Measurements from ENCODE around the gene KLHDC2.
"Not testable (repeated sequence)": the region's sequence is repeated elsewhere in the genome, so short reads cannot be mapped to it uniquely, and the experiment has no call there.

The KLHDC2 gene

GRCh38 chr14:49774106-49774505 lies 6.2 kb downstream of the KLHDC2 start:
- no peak for DNase-seq (ENCODE audit: low read depth)
- H3K4me3 ChIP-seq (ENCODE audit: low read depth, low read length) = no peak overlapping the region

DNA sequence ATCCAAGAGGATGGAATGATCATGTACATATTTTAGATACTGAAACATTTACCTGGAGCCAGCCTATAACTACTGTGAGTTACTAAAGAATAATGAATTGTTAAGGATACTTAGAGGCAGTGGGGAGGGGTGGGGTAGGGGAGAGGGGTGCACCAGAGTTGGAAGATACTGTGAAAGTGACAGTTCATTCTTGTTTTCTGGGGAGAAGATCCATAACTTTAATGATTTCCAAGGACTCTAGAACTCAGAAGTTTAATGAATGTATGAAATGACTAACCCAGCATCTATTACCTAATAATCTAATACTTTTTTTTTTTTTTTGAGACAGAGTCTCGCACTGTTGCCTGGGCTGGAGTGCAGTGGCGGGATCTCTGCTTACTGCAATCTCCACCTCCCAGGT lies 10.5 kb downstream of the KLHDC2 start:
- H3K4me3 ChIP-seq (ENCODE audit: low read depth, low read length) = no peak overlapping the region
- DNase-seq (ENCODE audit: low read depth) = no peak

- not testable (repeated sequence) for H3K4me3 ChIP-seq (ENCODE audit: low read depth, low read length); DNase-seq (ENCODE audit: low read depth)
Observed at GRCh38 chr14:49781040-49781439, 13.1 kb downstream of the KLHDC2 start.

- no peak for DNase-seq (ENCODE audit: low read depth)
- no peak overlapping the region for H3K4me3 ChIP-seq (ENCODE audit: low read depth, low read length)
Observed at GRCh38 chr14:49783394-49784014, 15.6 kb downstream of the KLHDC2 start.

DNA sequence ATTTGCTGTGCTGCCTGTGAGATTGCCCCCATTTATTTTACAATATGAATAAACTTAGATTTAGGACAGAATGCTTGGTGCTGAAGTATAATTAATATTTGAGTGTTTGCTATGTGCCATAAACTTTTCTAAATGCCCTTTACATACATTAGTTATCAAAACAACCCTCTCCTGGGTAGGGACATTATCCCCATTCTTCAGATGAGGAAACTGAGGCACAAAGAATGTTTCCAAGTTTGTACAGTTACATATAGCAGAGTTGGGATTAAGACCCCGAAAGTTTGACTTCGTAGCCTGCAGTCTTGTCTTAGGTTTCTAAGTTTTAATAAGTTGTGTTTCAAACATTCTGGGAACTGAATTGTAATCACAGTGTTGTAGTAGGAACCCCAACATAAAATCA lies 18.4 kb downstream of the KLHDC2 start:
- DNase-seq (ENCODE audit: low read depth) = no peak
- no peak overlapping the region for H3K4me3 ChIP-seq (ENCODE audit: low read depth, low read length)

- DNase-seq (ENCODE audit: low read depth) = no peak
- no peak overlapping the region for H3K4me3 ChIP-seq (ENCODE audit: low read depth, low read length)
Observed at GRCh38 chr14:49792618-49793017, 24.7 kb downstream of the KLHDC2 start.

GRCh38 chr14:49796025-49796424 lies 28.1 kb downstream of the KLHDC2 start:
- H3K4me3 ChIP-seq (ENCODE audit: low read depth, low read length) = no peak overlapping the region
- no peak for DNase-seq (ENCODE audit: low read depth)

DNA sequence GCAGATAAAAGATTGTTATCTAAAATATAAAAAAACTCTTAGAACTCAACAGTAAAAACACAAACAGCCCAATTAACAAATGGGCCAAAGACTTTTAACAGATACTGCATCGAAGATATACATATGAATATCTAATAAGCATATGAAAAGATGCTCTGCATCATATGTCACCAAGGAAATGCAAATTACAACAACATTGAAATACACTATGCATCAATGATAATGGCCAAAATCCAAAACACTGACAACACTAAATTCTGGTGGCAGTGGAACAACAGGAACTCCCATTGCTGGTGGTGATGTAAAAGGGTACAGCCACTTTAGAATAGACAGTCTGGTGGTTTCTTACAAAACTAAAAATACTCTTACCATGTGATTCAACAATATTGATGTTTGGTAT lies 40.8 kb downstream of the KLHDC2 start:
- H3K4me3 ChIP-seq (ENCODE audit: low read depth, low read length) = no peak overlapping the region
- no peak for DNase-seq (ENCODE audit: low read depth)

DNA sequence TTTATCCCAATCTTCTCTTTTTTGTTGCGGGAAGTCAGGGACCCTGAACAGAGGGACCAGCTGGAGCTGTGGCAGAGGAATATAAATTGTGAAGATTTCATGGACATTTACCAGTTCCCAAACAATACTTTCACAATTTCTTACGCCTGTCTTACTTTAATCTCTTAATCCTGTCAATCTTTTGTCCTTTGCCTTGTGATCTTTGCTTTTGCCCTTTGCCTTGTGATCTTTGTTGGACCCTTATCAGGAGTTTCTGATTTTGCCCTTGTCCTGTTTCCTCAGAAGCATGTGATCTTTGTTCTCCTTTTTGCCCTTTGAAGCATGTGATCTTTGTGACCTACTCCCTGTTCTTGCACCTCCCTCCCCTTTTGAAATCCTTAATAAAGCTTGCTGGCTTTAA lies 48.2 kb downstream of the KLHDC2 start:
- not testable (repeated sequence) for DNase-seq (ENCODE audit: low read depth); H3K4me3 ChIP-seq (ENCODE audit: low read depth, low read length)

DNA sequence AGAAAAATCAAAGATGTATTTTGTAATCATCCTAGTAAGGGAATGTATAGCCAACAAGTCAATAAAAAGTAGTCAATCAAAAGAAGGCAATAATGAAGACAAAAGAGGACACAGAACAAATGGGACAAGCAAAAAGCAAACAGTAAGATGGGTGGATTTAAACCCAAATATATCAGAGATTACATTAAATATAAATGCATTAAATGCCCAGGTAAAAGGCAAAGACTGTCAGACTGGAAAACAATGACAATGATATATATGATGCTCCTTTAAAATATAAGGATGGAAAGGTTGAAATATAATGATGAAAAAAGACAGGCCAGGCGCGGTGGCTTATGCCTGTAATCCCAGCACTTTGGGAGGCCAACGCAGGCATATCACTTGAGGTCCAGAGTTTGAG lies 48.9 kb downstream of the KLHDC2 start:
- no peak for DNase-seq (ENCODE audit: low read depth)
- no peak overlapping the region for H3K4me3 ChIP-seq (ENCODE audit: low read depth, low read length)

DNA sequence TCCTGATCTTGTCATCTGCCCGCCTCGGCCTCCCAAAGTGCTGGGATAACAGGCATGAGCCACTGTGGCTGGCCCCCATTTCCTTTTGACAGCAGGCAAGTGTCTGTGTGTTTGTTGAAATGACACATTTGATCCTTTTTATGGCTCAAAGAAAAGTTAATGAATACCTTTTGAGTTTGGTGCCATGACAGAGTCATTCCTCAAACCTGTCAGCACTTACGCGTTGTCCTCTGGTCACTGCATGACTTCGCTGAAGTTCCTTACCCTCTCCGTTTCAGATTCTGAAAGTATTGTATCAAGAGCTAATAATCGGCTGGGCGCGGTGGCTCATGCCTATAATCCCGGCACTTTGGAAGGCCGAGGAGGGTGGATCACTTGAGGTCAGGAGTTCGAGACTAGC lies 52.2 kb downstream of the KLHDC2 start:
- no peak for DNase-seq (ENCODE audit: low read depth)
- no peak overlapping the region for H3K4me3 ChIP-seq (ENCODE audit: low read depth, low read length)

- DNase-seq (ENCODE audit: low read depth) = no peak
Observed at GRCh38 chr14:49828640-49829039, 60.7 kb downstream of the KLHDC2 start.

More at GRCh38 chr14:49828640-49829039, 60.7 kb downstream of the KLHDC2 start:
- no peak overlapping the region for H3K4me3 ChIP-seq (ENCODE audit: low read depth, low read length)

Measured in skeletal muscle cell (primary cell).